RCC 7860 (cell line): ENCODE results near the gene KCNMA1.

Experiments
- DNase-seq: peaks from one replicate; pipeline ENCODE4 v3.0.0-alpha.2; 2015; ENCODE audit warnings: low spot score
- FAIRE-seq: peaks from 2 replicates; lab custom pipeline; 2012; peaks lifted over from hg19 to GRCh38; lab: Jason Lieb, UNC

KCNMA1 gene

GRCh38 chr10:76915316-76915715, 722.3 kb downstream of the KCNMA1 start:
- DNase-seq (no peak), FAIRE-seq (no peak)

DNA sequence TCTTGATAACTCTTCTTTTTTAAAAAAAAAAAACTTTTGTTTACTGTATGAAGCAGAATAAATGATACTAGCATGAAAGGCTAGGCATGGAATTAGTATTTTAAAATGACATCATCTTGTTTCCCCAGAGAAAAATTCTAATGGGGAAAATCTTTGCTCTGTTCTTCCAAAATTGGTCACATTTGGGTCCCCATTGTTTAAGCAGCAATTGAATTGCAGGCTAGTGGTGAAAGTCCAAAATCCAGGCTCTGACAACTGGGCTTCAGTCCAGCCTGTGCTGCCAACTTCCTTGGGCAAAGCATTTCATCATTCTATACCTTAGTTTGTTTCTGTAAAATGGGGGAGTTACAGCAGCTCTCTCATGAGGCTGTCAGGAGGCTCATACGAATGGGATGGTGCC, 726.4 kb downstream of the KCNMA1 start:
- FAIRE-seq, result no peak
- DNase-seq, result no peak

- FAIRE-seq (no peak), DNase-seq (no peak)
Observed at GRCh38 chr10:76910184-76910962, 727.2 kb downstream of the KCNMA1 start.

GRCh38 chr10:76906256-76906655, 731.4 kb downstream of the KCNMA1 start:
- DNase-seq, result no peak
- no peak for FAIRE-seq

GRCh38 chr10:76905251-76905650, 732.4 kb downstream of the KCNMA1 start:
- no peak for FAIRE-seq
- no peak for DNase-seq

DNA sequence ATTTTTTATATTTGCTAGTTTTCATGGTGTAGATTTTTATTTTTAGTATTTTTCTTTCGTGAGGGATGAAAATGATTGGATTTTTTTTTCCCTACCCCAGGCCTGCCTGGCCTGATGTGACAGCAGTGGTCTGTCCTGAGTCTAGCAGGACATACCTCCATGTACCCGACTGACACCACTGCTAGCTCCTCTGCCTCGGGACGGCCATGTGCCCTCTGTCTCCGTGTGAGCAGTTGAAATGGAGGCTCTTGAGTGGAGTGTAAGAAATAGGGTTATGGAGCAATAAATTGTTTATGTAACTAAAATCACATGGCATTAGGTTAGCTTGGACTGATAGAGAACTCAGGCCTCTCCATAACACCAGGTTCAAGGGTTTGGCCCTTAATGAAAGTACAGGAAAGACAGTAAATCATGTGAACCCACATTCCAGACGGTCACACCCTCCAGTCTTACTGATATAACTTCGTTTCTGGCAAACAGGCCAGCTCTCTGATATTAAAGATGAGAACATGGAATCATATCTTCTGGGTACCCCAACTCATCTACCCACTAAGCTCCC, 734.1 kb downstream of the KCNMA1 start:
- no peak for DNase-seq
- no peak for FAIRE-seq

- FAIRE-seq, result no peak
- no peak for DNase-seq
Observed at GRCh38 chr10:76902949-76903348, 734.7 kb downstream of the KCNMA1 start.

GRCh38 chr10:76901701-76902100, 735.9 kb downstream of the KCNMA1 start:
- DNase-seq, result no peak
- no peak for FAIRE-seq

DNA sequence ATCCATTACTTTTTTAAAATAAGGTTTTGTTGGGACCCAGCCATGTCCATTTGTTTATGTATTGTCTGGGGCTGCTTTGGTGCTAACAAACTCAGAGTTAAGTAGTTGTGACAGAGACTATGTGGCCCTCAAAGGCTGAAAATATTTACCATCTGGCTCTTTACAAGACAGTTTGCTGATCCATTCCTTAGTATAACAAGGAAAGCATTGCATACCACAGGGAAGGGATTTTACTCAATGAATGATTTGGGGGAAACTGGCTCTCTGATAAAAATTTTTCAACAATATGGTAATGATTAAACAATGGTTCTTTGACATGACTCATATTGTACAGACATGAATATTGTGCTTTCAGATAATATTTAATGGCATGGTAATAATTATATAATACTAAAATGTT, 738.1 kb downstream of the KCNMA1 start:
- FAIRE-seq (peak; percentile 82), DNase-seq (no peak)

- DNase-seq, result no peak
- no peak for FAIRE-seq
Observed at GRCh38 chr10:76892766-76893479, 744.7 kb downstream of the KCNMA1 start.

DNA sequence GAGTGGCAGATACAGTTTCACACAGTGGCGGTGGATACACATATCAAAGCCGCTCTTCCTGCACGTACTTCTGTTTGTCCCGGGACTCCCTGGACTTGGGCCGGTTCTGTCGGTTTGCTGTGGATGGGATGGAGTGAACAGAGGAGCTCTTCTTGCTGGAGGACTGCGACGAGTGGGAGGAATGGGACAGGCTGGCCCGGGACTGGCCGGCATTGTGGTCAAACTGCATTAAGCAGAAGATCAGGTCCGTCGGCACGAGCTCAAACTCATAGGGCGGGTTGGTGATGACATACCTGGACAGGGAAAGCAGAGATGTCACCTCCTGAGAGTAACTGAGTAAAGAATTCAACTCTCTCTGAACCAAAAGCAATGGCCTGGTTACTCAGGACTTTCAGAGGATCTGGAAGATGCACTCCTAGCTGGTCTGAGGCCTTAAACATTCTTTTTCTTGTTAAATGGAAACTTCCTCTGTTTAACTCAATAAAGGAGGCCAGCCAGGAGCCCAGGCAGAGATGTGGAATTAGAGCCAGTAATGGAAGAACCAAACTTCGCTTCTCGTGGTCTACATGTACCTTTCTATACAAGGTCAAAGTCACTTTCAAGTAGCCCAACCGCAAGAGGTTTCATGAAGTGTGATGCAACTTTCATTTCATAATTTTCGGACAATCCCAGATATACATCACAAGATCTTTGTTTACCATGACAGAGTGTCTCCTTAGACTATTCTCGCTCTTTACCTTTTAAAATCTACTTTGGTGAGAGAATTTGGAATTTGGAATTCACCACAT, 750.2 kb downstream of the KCNMA1 start:
- FAIRE-seq, result no peak

DNA sequence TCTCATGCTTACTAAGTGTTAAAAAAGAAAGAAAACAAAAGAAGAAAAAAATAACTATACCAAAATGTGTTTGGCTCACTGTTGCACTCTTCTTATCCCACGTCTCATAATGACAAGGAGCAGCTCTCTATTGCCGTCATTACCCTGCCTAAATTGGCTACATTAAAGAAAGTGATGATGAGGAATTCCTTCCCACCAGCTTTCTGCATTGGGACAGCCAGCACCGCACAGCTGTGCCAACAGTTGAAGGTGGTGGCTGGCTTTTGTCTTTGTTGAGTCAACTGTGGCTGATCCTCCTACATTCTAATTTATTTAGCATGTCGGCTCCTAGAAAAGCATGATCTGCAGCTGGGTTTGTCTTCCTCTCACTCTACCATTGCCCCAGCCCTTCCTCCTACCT, 751.8 kb downstream of the KCNMA1 start:
- DNase-seq (no peak), FAIRE-seq (no peak)

More for the DNA sequence above, 750.2 kb downstream of the KCNMA1 start:
- DNase-seq, result no peak

- DNase-seq (no peak), FAIRE-seq (peak; percentile 61)
Observed at GRCh38 chr10:76884673-76885275, 752.8 kb downstream of the KCNMA1 start.

GRCh38 chr10:76883596-76883995, 754.0 kb downstream of the KCNMA1 start:
- DNase-seq (no peak), FAIRE-seq (no peak)

- no peak for FAIRE-seq
- DNase-seq, result no peak
Observed at GRCh38 chr10:76882796-76883195, 754.8 kb downstream of the KCNMA1 start.

DNA sequence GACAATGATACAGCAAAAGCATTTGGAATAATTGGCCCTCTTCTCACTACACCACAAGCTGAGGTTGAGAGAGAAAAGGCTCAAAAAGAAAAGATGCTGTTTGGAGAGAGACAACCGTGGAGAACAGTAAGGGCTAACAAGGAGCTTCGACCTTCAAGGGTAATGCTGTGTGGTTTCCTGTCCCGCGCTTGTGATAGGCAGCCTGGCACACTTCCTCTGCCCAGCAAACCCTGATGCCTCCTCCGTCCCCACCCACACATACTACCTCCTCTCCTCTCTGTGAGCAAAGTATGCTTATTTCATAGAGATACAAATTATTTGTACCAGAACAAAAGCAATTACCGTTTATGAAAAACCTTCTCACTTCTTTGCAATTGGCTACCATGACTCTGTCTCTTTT, 755.4 kb downstream of the KCNMA1 start:
- DNase-seq (no peak), FAIRE-seq (no peak)

DNA sequence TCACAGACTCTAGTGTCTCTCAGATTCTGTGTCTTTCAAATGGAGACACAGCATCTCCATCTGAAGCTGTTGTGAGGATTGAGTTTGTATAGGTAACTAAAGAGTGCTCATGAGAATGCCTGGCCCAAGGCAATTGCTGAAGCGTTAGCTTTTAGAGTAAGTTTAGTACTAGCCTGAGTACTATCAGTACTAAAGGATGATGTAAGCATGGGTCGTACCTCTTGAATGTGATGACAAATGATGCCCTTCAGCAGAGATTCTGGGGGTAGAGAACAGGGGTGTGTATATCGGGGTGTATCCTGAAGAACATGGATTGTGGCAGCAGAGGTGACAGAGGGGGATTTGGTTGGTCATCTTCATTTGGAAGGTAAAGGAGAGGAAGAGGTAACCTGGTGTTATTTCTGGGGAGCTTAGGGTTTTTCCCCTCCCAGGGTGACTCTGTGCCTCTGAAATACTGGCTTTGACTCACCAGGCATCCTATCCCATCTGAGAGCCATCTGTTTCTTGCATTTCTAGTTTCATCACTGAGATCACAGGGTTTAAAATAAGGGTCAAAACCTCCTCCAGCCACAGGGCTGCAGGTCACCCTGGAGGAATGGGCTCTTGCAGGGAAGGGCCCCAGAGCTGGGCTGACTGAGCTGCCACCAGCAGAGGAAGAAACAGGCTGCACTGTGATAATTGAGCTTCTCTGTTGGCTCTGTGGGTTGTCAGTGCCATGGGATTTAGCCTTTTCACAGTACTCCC, 756.0 kb downstream of the KCNMA1 start:
- DNase-seq (no peak), FAIRE-seq (no peak)

DNA sequence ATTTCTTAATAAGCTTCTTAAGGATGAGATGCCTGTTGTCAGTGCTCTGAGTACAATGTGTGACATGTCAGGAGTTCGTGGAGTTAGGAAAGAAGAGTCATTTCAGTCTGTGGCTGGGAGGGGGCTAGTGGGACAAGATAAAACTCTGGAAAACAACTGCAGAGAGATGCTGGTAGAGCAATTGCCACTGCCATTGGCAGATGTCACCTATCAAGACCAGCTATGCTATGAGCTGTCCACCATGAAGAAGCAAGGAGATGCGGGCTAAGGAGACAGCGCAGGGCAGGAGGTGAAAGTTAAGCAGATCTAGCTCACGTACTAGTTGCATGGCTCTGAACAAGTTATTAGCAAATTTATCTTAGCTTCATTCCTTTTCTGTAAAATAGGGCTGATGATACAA, 756.7 kb downstream of the KCNMA1 start:
- DNase-seq (no peak), FAIRE-seq (no peak)

DNA sequence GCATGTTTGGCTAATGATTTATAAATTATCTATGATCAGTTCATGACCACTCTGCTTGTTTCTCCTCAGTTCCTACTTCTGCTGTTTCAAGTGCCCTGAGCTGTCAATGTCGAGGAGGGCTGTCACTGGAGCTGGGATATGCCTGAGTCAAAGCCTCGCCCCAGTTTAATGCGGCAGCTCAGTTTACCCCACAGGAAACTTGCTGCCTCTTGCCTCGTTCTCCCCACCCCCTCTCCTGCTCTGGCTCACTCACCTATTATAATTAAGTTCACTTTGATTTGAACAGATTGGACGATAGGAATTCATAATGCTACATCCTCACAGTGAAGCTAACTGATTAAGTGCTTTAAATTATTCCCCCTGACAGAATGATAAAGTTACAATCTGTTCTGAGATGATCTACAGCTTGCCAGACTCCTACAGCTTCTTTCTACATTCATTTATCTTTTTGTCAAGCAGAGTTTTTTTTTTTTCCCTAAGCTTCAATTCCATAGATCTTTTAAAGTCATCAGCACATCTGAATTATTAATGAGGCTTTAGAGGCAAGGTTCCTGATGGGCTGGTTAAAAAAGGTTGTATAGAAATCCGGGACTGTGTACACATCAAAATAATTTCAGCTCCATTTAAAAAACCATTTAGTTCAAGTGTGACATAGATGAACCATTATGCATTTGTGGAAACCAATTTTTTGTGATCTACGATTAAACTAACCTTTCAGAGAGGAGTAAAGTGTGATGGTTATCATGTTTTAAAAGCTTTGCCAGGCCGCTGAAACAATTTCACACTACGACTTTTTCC, 758.3 kb downstream of the KCNMA1 start:
- DNase-seq, result no peak
- FAIRE-seq, result no peak
